Femur (tissue), 1 donor: Measurements from ENCODE around the gene IQCF2.
A peak's percentile ranks its signal among the peaks of the same experiment; 100 is the strongest.
"Not testable (repeated sequence)": the region's sequence is repeated elsewhere in the genome, so short reads cannot be mapped to it uniquely, and the experiment has no call there.

Experiments used
- DNase-seq: peaks from one replicate; pipeline ENCODE4 v3.0.0-alpha.2; 2017

Gene IQCF2

GRCh38 chr3:51860703-51861665 lies at the start of gene IQCF2:
Gene IQCF2, plus strand, starts transcription at chr3:51861615. Its CDS starts 52 bp downstream, at chr3:51861667.
- DNase-seq = no peak

- peak; percentile 49 for DNase-seq
Observed at GRCh38 chr3:51813539-51813938, 47.9 kb upstream of the IQCF2 start.

- no peak for DNase-seq
Observed at GRCh38 chr3:51814034-51814433, 47.4 kb upstream of the IQCF2 start.

- no peak for DNase-seq
Observed at GRCh38 chr3:51815614-51816013, 45.8 kb upstream of the IQCF2 start.

- no peak for DNase-seq
Observed at GRCh38 chr3:51816723-51817122, 44.7 kb upstream of the IQCF2 start.

- no peak for DNase-seq
Observed at GRCh38 chr3:51817375-51817774, 44.0 kb upstream of the IQCF2 start.

- DNase-seq = no peak
Observed at GRCh38 chr3:51819151-51819550, 42.3 kb upstream of the IQCF2 start.

GRCh38 chr3:51819709-51820406 lies 41.6 kb upstream of the IQCF2 start:
- DNase-seq = no peak

- no peak for DNase-seq
Observed at GRCh38 chr3:51828297-51828696, 33.1 kb upstream of the IQCF2 start.

- DNase-seq = no peak
Observed at GRCh38 chr3:51830345-51830744, 31.1 kb upstream of the IQCF2 start.

- no peak for DNase-seq
Observed at GRCh38 chr3:51830836-51831385, 30.5 kb upstream of the IQCF2 start.

GRCh38 chr3:51836606-51837005 lies 24.8 kb upstream of the IQCF2 start:
- no peak for DNase-seq

GRCh38 chr3:51845129-51845528 lies 16.3 kb upstream of the IQCF2 start:
- no peak for DNase-seq

- not testable (repeated sequence) for DNase-seq
Observed at GRCh38 chr3:51855411-51855810, 6.0 kb upstream of the IQCF2 start.

GRCh38 chr3:51862886-51863285 lies 1.5 kb downstream of the IQCF2 start:
- DNase-seq = no peak

- not testable (repeated sequence) for DNase-seq
Observed at GRCh38 chr3:51868896-51869295, 7.5 kb downstream of the IQCF2 start.

GRCh38 chr3:51869304-51869703 lies 7.9 kb downstream of the IQCF2 start:
- no peak for DNase-seq

- DNase-seq = no peak
Observed at GRCh38 chr3:51873253-51873766, 11.9 kb downstream of the IQCF2 start.

GRCh38 chr3:51873876-51874275 lies 12.5 kb downstream of the IQCF2 start:
- no peak for DNase-seq

GRCh38 chr3:51874411-51874810 lies 13.0 kb downstream of the IQCF2 start:
- DNase-seq = no peak

- DNase-seq = no peak
Observed at GRCh38 chr3:51874889-51875288, 13.5 kb downstream of the IQCF2 start.

- DNase-seq = no peak
Observed at GRCh38 chr3:51875501-51875900, 14.1 kb downstream of the IQCF2 start, which contains the start of gene IQCF5. Gene IQCF5, minus strand, starts transcription at chr3:51875601. Its CDS starts 70 bp downstream, at chr3:51875531.

GRCh38 chr3:51876186-51876585 lies 14.8 kb downstream of the IQCF2 start:
- no peak for DNase-seq
